ENCODE results near the gene GPAT3. TPM values are rescaled to one million over a fixed set of nuclear protein-coding genes. Genes with fewer than 3 reads are reported as not detected.

The GPAT3 gene
- total and polyA plus RNA-seq, 8 donors: 1.7 to 18.9 (median 4.0) TPM; not detected in 1

DNA sequence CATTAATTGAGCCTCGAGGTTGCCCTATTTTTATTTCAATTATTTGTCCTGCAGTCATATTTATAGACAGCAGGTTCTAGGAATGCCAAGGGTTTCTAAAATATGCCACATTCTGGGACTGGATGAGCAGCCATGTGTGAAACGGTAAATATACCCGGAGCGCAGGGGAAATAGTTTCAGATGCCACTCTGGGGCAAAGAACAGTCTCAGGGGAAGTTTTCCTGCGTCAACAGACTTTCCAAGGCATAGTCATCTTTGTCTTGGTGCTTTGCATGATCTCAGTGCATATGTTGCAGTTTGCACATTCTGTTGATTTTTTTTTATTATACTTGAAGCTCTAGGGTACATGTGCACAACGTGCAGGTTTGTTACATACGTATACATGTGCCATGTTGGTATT is 71.0 kb downstream of the GPAT3 start:
- DNase-seq: no peak
- intact Hi-C loops (cut with DNase I; ENCODE audit: low total_unique reads): no loop called here
- Histone ChIP-seq H3K4me3 (no peak overlapping the region), H3K27ac (no peak overlapping the region), H3K36me3 (no peaks in the 10 kb centered on the region), H3K27me3 (no peaks in the 10 kb centered on the region), H3K9me3 (peaks cover 0 to 4% (median under 1%) of the 10 kb centered on the region in 4 donors), H3K4me1 (peaks cover 0 to 32% (median 10%) of the 10 kb centered on the region in 4 donors)
- WGBS, 5 donors: 29 to 74% (median 46%) methylated on average over 7 of the region's 7 CpGs
- no peak for TF ChIP-seq EP300 (IDR thresholded peaks at IDR 0.05)
- no peak for TF ChIP-seq POLR2A (IDR thresholded peaks at IDR 0.05)
- TF ChIP-seq POLR2AphosphoS5 (IDR thresholded peaks at IDR 0.05): no peak
- TF ChIP-seq, protein P1, sequence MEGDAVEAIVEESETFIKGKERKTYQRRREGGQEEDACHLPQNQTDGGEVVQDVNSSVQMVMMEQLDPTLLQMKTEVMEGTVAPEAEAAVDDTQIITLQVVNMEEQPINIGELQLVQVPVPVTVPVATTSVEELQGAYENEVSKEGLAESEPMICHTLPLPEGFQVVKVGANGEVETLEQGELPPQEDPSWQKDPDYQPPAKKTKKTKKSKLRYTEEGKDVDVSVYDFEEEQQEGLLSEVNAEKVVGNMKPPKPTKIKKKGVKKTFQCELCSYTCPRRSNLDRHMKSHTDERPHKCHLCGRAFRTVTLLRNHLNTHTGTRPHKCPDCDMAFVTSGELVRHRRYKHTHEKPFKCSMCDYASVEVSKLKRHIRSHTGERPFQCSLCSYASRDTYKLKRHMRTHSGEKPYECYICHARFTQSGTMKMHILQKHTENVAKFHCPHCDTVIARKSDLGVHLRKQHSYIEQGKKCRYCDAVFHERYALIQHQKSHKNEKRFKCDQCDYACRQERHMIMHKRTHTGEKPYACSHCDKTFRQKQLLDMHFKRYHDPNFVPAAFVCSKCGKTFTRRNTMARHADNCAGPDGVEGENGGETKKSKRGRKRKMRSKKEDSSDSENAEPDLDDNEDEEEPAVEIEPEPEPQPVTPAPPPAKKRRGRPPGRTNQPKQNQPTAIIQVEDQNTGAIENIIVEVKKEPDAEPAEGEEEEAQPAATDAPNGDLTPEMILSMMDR (IDR thresholded peaks at IDR 0.05): no peak

DNA sequence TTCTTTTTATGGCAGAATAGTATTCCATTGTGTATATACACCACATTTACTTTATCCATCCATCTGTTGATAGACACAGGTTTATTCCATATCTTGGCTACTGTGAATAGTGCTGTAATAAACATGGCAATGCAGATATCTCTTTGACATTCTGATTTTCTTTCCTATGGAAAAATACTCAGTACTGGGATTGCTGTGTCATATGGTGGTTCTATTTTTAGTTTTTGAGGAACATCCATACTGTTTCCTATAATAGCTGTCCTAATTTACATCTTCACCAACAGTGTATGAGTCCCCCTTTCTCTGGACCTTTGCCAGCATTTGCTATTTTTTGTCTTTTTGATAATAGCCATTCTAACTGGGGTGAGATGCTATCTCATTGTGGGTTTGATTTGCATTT is 73.5 kb downstream of the GPAT3 start:
- H3K9me3 ChIP-seq: peaks cover 0 to 28% (median 15%) of the 10 kb centered on the region in 4 donors
- DNase-seq: no peak
- no peak overlapping the region for H3K4me3 ChIP-seq
- H3K27ac ChIP-seq: no peak overlapping the region
- no peaks in the 10 kb centered on the region for H3K27me3 ChIP-seq
- TF ChIP-seq EP300 (IDR thresholded peaks at IDR 0.05) (no peak), POLR2AphosphoS5 (IDR thresholded peaks at IDR 0.05) (no peak), POLR2A (IDR thresholded peaks at IDR 0.05) (no peak)
- TF ChIP-seq, protein P1 (IDR thresholded peaks at IDR 0.05): no peak
- H3K4me1 ChIP-seq: peaks cover 0 to 22% (median 6%) of the 10 kb centered on the region in 4 donors
- H3K36me3 ChIP-seq: no peaks in the 10 kb centered on the region
- intact Hi-C loops (cut with DNase I; ENCODE audit: low total_unique reads): no loop called here

DNA sequence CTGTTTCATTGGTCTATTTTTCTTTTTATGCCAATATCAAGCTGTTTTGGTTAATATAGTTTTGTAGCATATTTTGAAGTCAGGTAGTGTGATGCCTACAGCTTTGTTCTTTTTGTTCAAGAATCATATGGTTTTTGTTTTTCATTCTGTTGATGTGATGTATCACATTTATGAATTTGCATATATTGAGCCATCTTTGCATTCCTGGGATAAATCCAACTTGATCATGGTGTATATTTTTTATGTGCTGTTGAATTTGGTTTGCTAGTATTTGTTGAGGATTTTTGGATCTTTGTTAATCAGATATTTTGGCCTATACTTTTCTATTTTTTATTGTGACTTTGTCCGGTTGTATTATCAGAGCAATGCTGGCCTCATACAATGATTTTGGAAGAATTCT is 74.8 kb downstream of the GPAT3 start:
- Histone ChIP-seq H3K27ac (no peak overlapping the region), H3K9me3 (peaks cover 0 to 37% (median 23%) of the 10 kb centered on the region in 4 donors), H3K27me3 (no peaks in the 10 kb centered on the region), H3K4me3 (no peak overlapping the region), H3K36me3 (no peaks in the 10 kb centered on the region), H3K4me1 (peaks cover 0 to 11% (median 4%) of the 10 kb centered on the region in 4 donors)
- no peak for DNase-seq
- WGBS, 5 donors: 93 to 100% (median 97%) methylated on average over 1 of the region's 1 CpG
- TF ChIP-seq EP300 (IDR thresholded peaks at IDR 0.05) (no peak), POLR2A (IDR thresholded peaks at IDR 0.05) (no peak)
- intact Hi-C loops (cut with DNase I; ENCODE audit: low total_unique reads): no loop called here

DNA sequence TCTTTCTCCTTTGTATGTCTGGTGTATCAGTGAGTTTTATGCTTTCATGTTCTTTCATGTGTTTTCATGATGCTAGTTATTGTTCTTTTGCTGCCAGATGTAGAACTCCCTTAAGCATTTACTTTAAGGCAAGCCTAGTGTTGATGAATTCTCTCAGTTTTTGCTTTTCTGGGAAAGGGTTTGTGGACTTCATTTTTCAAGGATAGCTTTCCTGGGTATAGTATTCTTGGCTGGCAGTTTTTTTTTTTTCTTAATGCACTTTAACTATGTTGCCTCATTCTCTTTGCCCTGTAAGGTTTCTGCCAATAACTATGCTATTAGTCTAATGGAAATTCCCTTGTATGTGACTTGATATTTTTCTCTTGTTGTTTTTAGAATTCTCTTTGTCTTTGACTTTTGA is 77.1 kb downstream of the GPAT3 start:
- intact Hi-C loops (cut with DNase I; ENCODE audit: low total_unique reads): no loop called here

DNA sequence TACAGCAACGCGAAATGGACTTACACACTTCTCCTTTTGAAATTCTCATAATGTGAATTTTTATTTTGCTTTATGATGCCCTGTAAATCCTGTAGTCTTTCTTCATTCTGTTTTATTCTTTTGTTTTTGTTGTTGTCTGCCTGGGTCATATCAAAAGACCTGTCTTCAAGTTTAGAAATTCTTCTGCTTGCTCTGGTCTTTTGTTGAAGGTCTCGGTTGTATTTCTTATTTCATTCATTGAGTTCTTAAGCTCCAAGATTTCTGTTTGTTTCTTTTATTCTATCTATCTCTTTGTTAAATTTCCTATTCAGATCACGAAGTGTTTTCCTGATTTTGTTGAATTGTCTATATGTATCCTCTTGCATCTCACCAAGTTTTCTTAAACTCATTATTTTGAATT is 78.1 kb downstream of the GPAT3 start:
- Histone ChIP-seq H3K36me3 (no peaks in the 10 kb centered on the region), H3K27me3 (no peaks in the 10 kb centered on the region), H3K4me3 (no peak overlapping the region), H3K4me1 (peaks cover 0 to 12% (median 5%) of the 10 kb centered on the region in 4 donors), H3K27ac (no peak overlapping the region), H3K9me3 (peaks cover 0 to 37% (median 23%) of the 10 kb centered on the region in 4 donors)
- 85 to 96% (median 92%) methylated on average over 4 of the region's 4 CpGs for WGBS, 5 donors
- no peak for DNase-seq
- intact Hi-C loops (cut with DNase I; ENCODE audit: low total_unique reads): no loop called here
- TF ChIP-seq POLR2A (IDR thresholded peaks at IDR 0.05) (no peak), POLR2AphosphoS5 (IDR thresholded peaks at IDR 0.05) (no peak), EP300 (IDR thresholded peaks at IDR 0.05) (no peak)
- TF ChIP-seq, protein P1 (IDR thresholded peaks at IDR 0.05): no peak

More for the DNA sequence above, 77.1 kb downstream of the GPAT3 start:
- no peaks in the 10 kb centered on the region for H3K27me3 ChIP-seq
- H3K4me1 ChIP-seq: peaks cover 0 to 3% (median 0%) of the 10 kb centered on the region in 4 donors
- H3K27ac ChIP-seq: no peak overlapping the region
- no peak overlapping the region for H3K4me3 ChIP-seq
- DNase-seq: no peak
- TF ChIP-seq POLR2A (IDR thresholded peaks at IDR 0.05) (no peak), EP300 (IDR thresholded peaks at IDR 0.05) (no peak), POLR2AphosphoS5 (IDR thresholded peaks at IDR 0.05) (no peak)
- TF ChIP-seq, protein P1 (IDR thresholded peaks at IDR 0.05): no peak
- peaks cover 0 to 37% (median 23%) of the 10 kb centered on the region in 4 donors for H3K9me3 ChIP-seq
- no peaks in the 10 kb centered on the region for H3K36me3 ChIP-seq
